ENCODE results near the gene PARP16. TPM values are rescaled to one million over a fixed set of nuclear protein-coding genes. Genes with fewer than 3 reads are reported as not detected.

Gene PARP16
- total and polyA plus RNA-seq, 3 donors from 2014 or later, result 12.3 to 30.9 (median 24.3) TPM

DNA sequence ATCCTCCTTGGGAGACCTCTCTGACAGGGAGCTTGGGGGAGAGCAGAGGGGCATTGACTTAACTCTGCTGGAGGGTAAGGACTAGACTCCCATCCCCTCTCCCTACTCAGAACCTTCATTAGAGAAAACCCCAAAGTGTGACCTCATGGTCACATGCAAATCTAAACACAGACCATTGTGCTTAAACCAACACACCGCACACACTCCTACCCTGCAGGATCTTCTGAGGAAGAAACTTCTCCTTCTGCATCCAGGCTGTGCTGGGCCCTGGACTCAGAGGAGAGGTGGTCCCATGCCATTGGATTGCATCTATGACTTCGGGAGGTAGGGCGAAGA is 805 bp upstream of the PARP16 start:
- no peak overlapping the region for H3K4me3 ChIP-seq
- no peaks in the 10 kb centered on the region for H3K36me3 ChIP-seq (ENCODE audit: low read depth, missing control alignments)
- H3K9me3 ChIP-seq, result no peaks in the 10 kb centered on the region
- intact Hi-C loops (cut with DNase I; ENCODE audit: low total_unique reads), result no loop called here
- WGBS, 2 donors, result 82 to 98% methylated on average over 3 of the region's 3 CpGs
- DNase-seq, result no peak
- peak overlapping the region; percentile 76 to 87 for H3K27ac ChIP-seq
- H3K4me1 ChIP-seq, result peaks cover 4% of the 10 kb centered on the region
- H3K27me3 ChIP-seq, result no peaks in the 10 kb centered on the region
- TF ChIP-seq POLR2A (IDR thresholded peaks at IDR 0.05), result no peak
- no peak for TF ChIP-seq CTCF (IDR thresholded peaks at IDR 0.05)

GRCh38 chr15:65286069-65286703 is 497 bp downstream of the PARP16 start:
- Histone ChIP-seq H3K9me3 (no peaks in the 10 kb centered on the region), H3K4me1 (peaks cover 4% of the 10 kb centered on the region), H3K36me3 (ENCODE audit: low read depth, missing control alignments) (no peaks in the 10 kb centered on the region), H3K4me3 (peak overlapping the region; percentile 81 to 83), H3K27ac (peak overlapping the region; percentile 86 to 87), H3K27me3 (no peaks in the 10 kb centered on the region)
- DNase-seq, result peak; percentile 40
- WGBS, 2 donors, result 0 to 1% methylated on average over 14 to 51 of the region's 52 CpGs
- intact Hi-C loops (cut with DNase I; ENCODE audit: low total_unique reads), result no loop called here
- TF ChIP-seq POLR2A (IDR thresholded peaks at IDR 0.05), result no peak
- TF ChIP-seq CTCF (IDR thresholded peaks at IDR 0.05), result no peak

DNA sequence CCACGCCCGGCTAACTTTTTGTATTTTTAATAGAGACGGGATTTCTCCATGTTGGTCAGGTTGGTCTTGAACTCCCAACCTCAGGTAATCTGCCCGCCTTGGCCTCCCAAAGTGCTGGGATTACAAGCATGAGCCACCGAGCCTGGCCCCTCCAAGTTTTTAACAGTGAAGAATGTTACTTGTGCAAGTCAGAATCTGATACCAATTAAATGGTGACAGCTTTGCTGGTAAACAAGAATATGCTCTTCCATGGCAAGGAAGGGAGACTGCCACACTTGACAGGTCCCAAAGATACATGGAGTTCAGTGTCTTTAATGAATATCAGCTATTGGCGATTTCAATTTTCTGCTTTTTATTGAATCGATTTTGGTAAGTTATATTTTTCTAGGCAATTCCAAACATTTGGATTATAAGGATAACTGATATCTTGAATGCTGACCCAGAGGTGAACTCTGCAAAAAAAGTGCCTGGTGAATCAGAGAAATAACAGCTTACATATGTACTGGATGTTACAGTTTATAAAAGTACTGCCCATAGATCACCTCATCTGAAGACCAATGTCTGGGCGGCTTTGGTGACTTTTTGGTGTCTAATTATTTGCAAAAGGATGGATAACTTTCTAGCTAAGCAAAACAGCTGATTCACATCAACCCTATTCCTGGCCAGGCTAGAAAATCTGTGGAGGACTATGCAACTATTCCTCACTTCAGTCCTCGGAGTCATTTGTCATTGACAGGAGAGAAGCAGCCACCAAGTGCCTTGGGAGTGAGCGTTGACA is 1.2 kb downstream of the PARP16 start:
- no peak for DNase-seq
- intact Hi-C loops (cut with DNase I; ENCODE audit: low total_unique reads), result no loop called here
- Histone ChIP-seq H3K36me3 (ENCODE audit: low read depth, missing control alignments) (no peaks in the 10 kb centered on the region), H3K4me3 (peak overlapping the region; percentile 81 to 83), H3K4me1 (peaks cover 4% of the 10 kb centered on the region), H3K9me3 (no peaks in the 10 kb centered on the region), H3K27ac (peak overlapping the region in 1 of 2 donors; percentile 87), H3K27me3 (no peaks in the 10 kb centered on the region)
- 53 to 63% methylated on average over 10 of the region's 10 CpGs for WGBS, 2 donors
- no peak for TF ChIP-seq POLR2A (IDR thresholded peaks at IDR 0.05)
- TF ChIP-seq CTCF (IDR thresholded peaks at IDR 0.05), result no peak

- H3K27me3 ChIP-seq, result no peaks in the 10 kb centered on the region
- H3K4me1 ChIP-seq, result no peaks in the 10 kb centered on the region
- H3K4me3 ChIP-seq, result no peak overlapping the region
- H3K27ac ChIP-seq, result no peak overlapping the region
- DNase-seq, result no peak
- TF ChIP-seq CTCF (IDR thresholded peaks at IDR 0.05) (no peak), POLR2A (IDR thresholded peaks at IDR 0.05) (no peak)
- 76 to 82% methylated on average over 1 of the region's 1 CpG for WGBS, 2 donors
- H3K9me3 ChIP-seq, result no peaks in the 10 kb centered on the region
- intact Hi-C loops (cut with DNase I; ENCODE audit: low total_unique reads), result no loop called here
- H3K36me3 ChIP-seq (ENCODE audit: low read depth, missing control alignments), result no peaks in the 10 kb centered on the region
Measured at GRCh38 chr15:65278480-65278879, 8.2 kb downstream of the PARP16 start.

Data from testis (tissue), 3 donors.